Right lobe of liver (tissue), 6 donors: Measurements from ENCODE around the gene GNAI2. TPM values are rescaled to one million over a fixed set of nuclear protein-coding genes. Genes with fewer than 3 reads are reported as not detected.

Experiments
- ATAC-seq, 4 donors: fragments of 200-7000 bp; cut with Tn5 transposase; one replicate each; pipeline ENCODE4 v1.9.1; 2020; ENCODE audit warnings: mild to moderate bottlenecking in 4 of 4, moderate library complexity in 4 of 4
- DNase-seq, 3 donors: peaks; one replicate each; pipeline ENCODE4 v3.0.0-alpha.2; 2020
- H3K27ac ChIP-seq, 3 donors: fragments of 200-600 bp; one replicate each; pipeline ENCODE4 v1.8.0; 2022
- H3K27me3 ChIP-seq, 2 donors: fragments of 200-600 bp; one replicate each; pipeline ENCODE4 v1.8.0; 2022
- H3K36me3 ChIP-seq, 4 donors: fragments of 200-600 bp; sonication (generic) in 1 of 4; one replicate each; pipeline versions ENCODE4 v1.5.1 to v1.8.0; 2017 to 2022; ENCODE audit warnings: control low read depth in 1 of 4
- H3K4me1 ChIP-seq, 4 donors: fragments of 200-600 bp; sonication (generic) in 1 of 4; one replicate each; pipeline versions ENCODE4 v1.5.1 to v1.8.0; 2017 to 2022; ENCODE audit warnings: control low read depth in 1 of 4
- H3K4me3 ChIP-seq, 3 donors: fragments of 200-600 bp; one replicate each; pipeline ENCODE4 v1.8.0; 2022
- H3K9me3 ChIP-seq, 4 donors: fragments of 200-600 bp; sonication (generic) in 1 of 4; one replicate each; pipeline versions ENCODE4 v1.5.1 to v1.8.0; 2017 to 2022; ENCODE audit warnings: control low read depth in 1 of 4
- CTCF ChIP-seq, 4 donors: fragments of 200-600 bp in 3 of 4; fragments of 450-650 bp in 1 of 4; IDR thresholded peaks; one replicate each; pipeline versions ENCODE4 v1.5.1 to v1.8.0; 2016 to 2022; ENCODE audit warnings: antibody characterized with exemption in 4 of 4, mild to moderate bottlenecking in 2 of 4
- POLR2A ChIP-seq: fragments of 450-650 bp; IDR thresholded peaks from one replicate; pipeline ENCODE4 v1.6.1; 2017; ENCODE audit warnings: antibody characterized with exemption, mild to moderate bottlenecking
- WGBS: methylation state at CpG from one replicate; pipeline ENCODE4 v1.1.6; 2018; ENCODE audit warnings: low coverage, low lambda C conversion rate; ENCODE audit not compliant: insufficient coverage; ENCODE audit errors: missing lambda C conversion rate; 5-methylcytosine and 5-hydroxymethylcytosine counted together
- intact Hi-C, 2 donors: fragments of 100-400 bp; cut with DNase I; formaldehyde crosslinking; loops; one replicate each; pipeline versions ENCODE4 v1.11.2 to v1.14.1; 2022
- total RNA-seq, 6 experiments: library from RNA; depleted of rRNA in 2 of 6; stranded (reverse); fragments of >200 nt in 2 of 6; fragmentation: NEBNext Ultra II Directional in 3 of 6; extraction: Animal tissue kit (Norgen Biotek cat#: 25700) in 3 of 6; gene quantifications; one replicate each; pipeline versions ENCODE4 v1.1.0 to v1.2.4, GENCODE V29; 2016 to 2023
- donor health status: DM: no; HTN: yes; CAD: no.
- donor health status: DM: no; HTN: no; CAD: no.
- donor health status: DM: no; HTN: no; CAD: no.
- donor health status: DM: no; HTN: yes; CAD: no.
- donor health status: DM: no; HTN: yes; CAD: no.

GNAI2 gene
- total RNA-seq, 6 experiments from 2014 or later = 73.3 to 125 (median 98.7) TPM

- TF ChIP-seq POLR2A (no peak), CTCF (IDR thresholded peaks at IDR 0.05) (no peak)
- intact Hi-C loops = no loop called here
- peaks cover 0 to 13% (median 4%) of the 10 kb centered on the region in 4 donors for H3K4me1 ChIP-seq
- H3K36me3 ChIP-seq = peaks cover 0 to 29% (median 13%) of the 10 kb centered on the region in 4 donors
- DNase-seq (peak in 1 of 3 donors; percentile 63), ATAC-seq (no peak)
- no peaks in the 10 kb centered on the region for H3K27me3 ChIP-seq
- H3K9me3 ChIP-seq = no peaks in the 10 kb centered on the region
- peak overlapping the region in 1 of 3 donors; percentile 94 for H3K27ac ChIP-seq
- no peak overlapping the region for H3K4me3 ChIP-seq
- WGBS = 80% methylated on average over 1 of the region's 16 CpGs
These were observed 54.2 kb downstream of the GNAI2 start for GRCh38 chr3:50290161-50290641.

GRCh38 chr3:50292159-50293078 is 56.4 kb downstream of the GNAI2 start, which contains the start of gene IFRD2:
Gene IFRD2, minus strand, starts transcription at chr3:50292429. Its CDS starts 155 bp downstream, at chr3:50292274.
- ATAC-seq (peak; percentile 85 to 92 (median 92)), DNase-seq (peak; percentile 98 to 99 (median 99))
- H3K27me3 ChIP-seq = no peaks in the 10 kb centered on the region
- under 1% methylated on average over 21 of the region's 67 CpGs for WGBS
- TF ChIP-seq CTCF (IDR thresholded peaks at IDR 0.05) = no peak
- peak; percentile 72 for TF ChIP-seq POLR2A
- H3K36me3 ChIP-seq = peaks cover 0 to 28% (median 11%) of the 10 kb centered on the region in 4 donors
- peak within 1 kb of the TSS; percentile 69 to 94 (median 90) for H3K27ac ChIP-seq
- H3K9me3 ChIP-seq = no peaks in the 10 kb centered on the region
- intact Hi-C loops = no loop called here
- peak within 1 kb of the TSS; percentile 63 to 91 (median 91) for H3K4me3 ChIP-seq
- H3K4me1 ChIP-seq = peaks cover 0 to 13% (median 4%) of the 10 kb centered on the region in 4 donors

GRCh38 chr3:50293079-50293801 is 57.2 kb downstream of the GNAI2 start:
- DNase-seq = no peak
- no peaks in the 10 kb centered on the region for H3K27me3 ChIP-seq
- intact Hi-C loops = no loop called here
- H3K4me1 ChIP-seq = peaks cover 0 to 13% (median 4%) of the 10 kb centered on the region in 4 donors
- TF ChIP-seq POLR2A (no peak), CTCF (IDR thresholded peaks at IDR 0.05) (no peak)
- no peak for ATAC-seq
- peak overlapping the region in 2 of 3 donors; percentile 90 to 94 for H3K27ac ChIP-seq
- peak overlapping the region in 2 of 3 donors; percentile 91 for H3K4me3 ChIP-seq
- H3K36me3 ChIP-seq = peaks cover 0 to 20% (median 8%) of the 10 kb centered on the region in 4 donors
- no peaks in the 10 kb centered on the region for H3K9me3 ChIP-seq
- 42% methylated on average over 2 of the region's 12 CpGs for WGBS

GRCh38 chr3:50294089-50294488 is 58.1 kb downstream of the GNAI2 start:
- WGBS = no CpG with 5 or more reads among the region's 4 CpGs
- DNase-seq = no peak
- Histone ChIP-seq H3K4me1 (peaks cover 0 to 20% (median 5%) of the 10 kb centered on the region in 4 donors), H3K9me3 (no peaks in the 10 kb centered on the region), H3K27ac (no peak overlapping the region), H3K36me3 (peaks cover 0 to 12% (median 4%) of the 10 kb centered on the region in 4 donors), H3K4me3 (no peak overlapping the region), H3K27me3 (no peaks in the 10 kb centered on the region)
- no peak for TF ChIP-seq CTCF (IDR thresholded peaks at IDR 0.05)
- TF ChIP-seq POLR2A = no peak
- intact Hi-C loops = no loop called here
- ATAC-seq = no peak
